ENCODE data around the gene ARHGAP15. TPM values are rescaled to one million over a fixed set of nuclear protein-coding genes. Genes with fewer than 3 reads are reported as not detected.

Gene ARHGAP15
- total RNA-seq, 3 donors from 2014 or later = 5.3 to 8.2 (median 5.8) TPM

- intact Hi-C loops (cut with DNase I, micrococcal nuclease) = no loop called here
- Histone ChIP-seq H3K9me3 (no peaks in the 10 kb centered on the region), H3K4me3 (no peak overlapping the region), H3K36me3 (ENCODE audit: low read depth) (no peaks in the 10 kb centered on the region), H3K4me1 (ENCODE audit: low read depth) (no peaks in the 10 kb centered on the region)
- DNase-seq (no peak), ATAC-seq (no peak)
- TF ChIP-seq CTCF (IDR thresholded peaks at IDR 0.05) = no peak
These were observed 494.2 kb downstream of the ARHGAP15 start for GRCh38 chr2:143623231-143623908.

- Histone ChIP-seq H3K9me3 (no peaks in the 10 kb centered on the region), H3K4me1 (ENCODE audit: low read depth) (no peaks in the 10 kb centered on the region), H3K36me3 (ENCODE audit: low read depth) (no peaks in the 10 kb centered on the region), H3K4me3 (no peak overlapping the region)
- TF ChIP-seq CTCF (IDR thresholded peaks at IDR 0.05) = no peak
- DNase-seq = no peak
- no peak for ATAC-seq
- intact Hi-C loops (cut with DNase I, micrococcal nuclease) = no loop called here
These were observed 494.7 kb downstream of the ARHGAP15 start for GRCh38 chr2:143623909-143624260.

GRCh38 chr2:143629340-143629739, 500.1 kb downstream of the ARHGAP15 start:
- no peak for TF ChIP-seq CTCF (IDR thresholded peaks at IDR 0.05)
- H3K36me3 ChIP-seq (ENCODE audit: low read depth) = no peaks in the 10 kb centered on the region
- intact Hi-C loops (cut with DNase I, micrococcal nuclease) = no loop called here
- no peaks in the 10 kb centered on the region for H3K9me3 ChIP-seq
- DNase-seq (no peak), ATAC-seq (no peak)
- H3K4me3 ChIP-seq = no peak overlapping the region
- no peaks in the 10 kb centered on the region for H3K4me1 ChIP-seq (ENCODE audit: low read depth)

GRCh38 chr2:143632751-143633374, 503.6 kb downstream of the ARHGAP15 start:
- Histone ChIP-seq H3K4me3 (no peak overlapping the region), H3K9me3 (no peaks in the 10 kb centered on the region), H3K4me1 (ENCODE audit: low read depth) (no peaks in the 10 kb centered on the region), H3K36me3 (ENCODE audit: low read depth) (no peaks in the 10 kb centered on the region)
- intact Hi-C loops (cut with DNase I, micrococcal nuclease) = no loop called here
- no peak for TF ChIP-seq CTCF (IDR thresholded peaks at IDR 0.05)
- DNase-seq (no peak), ATAC-seq (no peak)

- H3K36me3 ChIP-seq (ENCODE audit: low read depth) = no peaks in the 10 kb centered on the region
- intact Hi-C loops (cut with DNase I, micrococcal nuclease) = no loop called here
These were observed 504.2 kb downstream of the ARHGAP15 start for GRCh38 chr2:143633419-143633818.

More at GRCh38 chr2:143633419-143633818, 504.2 kb downstream of the ARHGAP15 start:
- DNase-seq (no peak), ATAC-seq (no peak)
- no peak overlapping the region for H3K4me3 ChIP-seq
- no peaks in the 10 kb centered on the region for H3K4me1 ChIP-seq (ENCODE audit: low read depth)
- TF ChIP-seq CTCF (IDR thresholded peaks at IDR 0.05) = no peak
- H3K9me3 ChIP-seq = no peaks in the 10 kb centered on the region
